SHP77 (cell line): ENCODE measurements around the gene FBXL19.

Experiments
- DNase-seq, 2 experiments: peaks; one replicate each; lab custom pipeline; 2025; lab: John Stamatoyannopoulos, UW

FBXL19 gene

DNA sequence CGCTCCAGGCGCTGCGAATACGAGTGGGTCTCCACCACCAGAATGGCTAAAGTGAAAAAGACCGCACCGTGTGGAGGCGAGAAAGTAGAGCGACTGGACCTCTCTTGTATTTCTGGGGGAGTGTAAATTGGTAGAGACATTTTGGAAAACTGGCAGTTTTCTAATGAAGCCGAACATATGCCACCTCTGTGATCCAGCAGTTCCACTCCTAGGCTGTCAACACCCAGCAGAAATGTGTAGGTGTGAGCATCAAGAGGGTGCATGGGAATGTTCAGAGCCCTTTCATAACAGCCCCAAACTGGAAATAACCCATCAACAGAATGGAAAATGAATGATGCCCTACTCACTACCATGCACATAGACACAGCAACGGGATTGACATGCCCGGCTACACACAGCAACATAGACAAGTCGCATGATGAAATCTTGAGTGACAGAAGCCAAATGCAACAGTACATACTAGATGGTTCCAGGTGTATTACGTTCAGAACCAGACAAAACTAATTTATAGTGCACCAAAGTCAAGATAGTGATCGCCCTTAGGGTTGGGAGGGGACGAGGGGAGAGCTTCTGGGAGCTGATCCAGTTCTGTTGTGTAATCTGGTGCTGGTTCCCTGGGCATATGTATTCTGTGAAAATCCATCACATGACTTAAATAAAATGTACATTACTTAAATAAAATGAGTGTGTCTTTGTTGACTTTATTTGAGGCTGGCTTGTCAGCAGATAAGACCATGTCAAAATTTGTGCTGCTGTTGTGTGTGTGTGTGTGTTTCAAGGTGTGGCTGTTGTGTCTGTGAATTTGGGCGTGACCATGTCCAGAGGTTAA lies 28.6 kb upstream of the FBXL19 start:
- DNase-seq, result no peak

- DNase-seq, result peak; percentile 68 to 78
Measured at GRCh38 chr16:30895627-30896260, 27.6 kb upstream of the FBXL19 start.

DNA sequence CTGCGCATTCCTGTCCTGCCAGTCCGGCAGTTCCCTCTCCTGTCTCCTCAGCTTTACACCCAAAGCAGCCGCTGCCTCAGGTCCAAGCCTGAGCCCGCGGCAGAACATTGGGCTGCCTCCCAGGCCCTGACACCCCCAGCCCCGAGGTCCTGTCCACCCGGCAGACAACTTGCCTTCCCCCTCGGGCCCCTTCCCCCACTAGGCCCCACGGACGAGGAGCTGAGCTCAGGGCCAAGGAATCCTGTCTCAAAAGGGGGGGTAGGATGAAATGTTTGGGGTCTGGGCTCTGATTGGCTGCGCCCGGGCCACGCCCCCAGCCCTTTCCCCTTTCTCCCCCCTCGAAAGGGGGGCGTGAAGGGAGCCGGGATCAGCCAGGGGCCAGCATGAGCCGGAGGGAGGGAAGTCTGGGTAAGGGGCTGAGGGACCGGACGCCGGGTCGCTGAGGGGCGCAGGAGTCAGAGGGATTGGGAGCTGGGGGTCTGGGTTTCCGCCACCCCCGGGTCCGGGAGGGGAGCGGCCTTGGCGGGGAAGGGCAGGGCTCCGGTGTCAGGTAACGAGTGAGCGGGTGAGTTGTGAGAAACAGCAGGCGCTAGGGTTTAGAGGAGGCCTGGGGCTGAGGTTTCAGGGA lies 27.0 kb upstream of the FBXL19 start, which contains the start of gene CTF1:
Gene CTF1 (plus strand): TSS at position 354 of the 628 bp plus-strand sequence. CDS start 30 bp downstream, at position 384.
- DNase-seq, result peak; percentile 68 to 73

DNA sequence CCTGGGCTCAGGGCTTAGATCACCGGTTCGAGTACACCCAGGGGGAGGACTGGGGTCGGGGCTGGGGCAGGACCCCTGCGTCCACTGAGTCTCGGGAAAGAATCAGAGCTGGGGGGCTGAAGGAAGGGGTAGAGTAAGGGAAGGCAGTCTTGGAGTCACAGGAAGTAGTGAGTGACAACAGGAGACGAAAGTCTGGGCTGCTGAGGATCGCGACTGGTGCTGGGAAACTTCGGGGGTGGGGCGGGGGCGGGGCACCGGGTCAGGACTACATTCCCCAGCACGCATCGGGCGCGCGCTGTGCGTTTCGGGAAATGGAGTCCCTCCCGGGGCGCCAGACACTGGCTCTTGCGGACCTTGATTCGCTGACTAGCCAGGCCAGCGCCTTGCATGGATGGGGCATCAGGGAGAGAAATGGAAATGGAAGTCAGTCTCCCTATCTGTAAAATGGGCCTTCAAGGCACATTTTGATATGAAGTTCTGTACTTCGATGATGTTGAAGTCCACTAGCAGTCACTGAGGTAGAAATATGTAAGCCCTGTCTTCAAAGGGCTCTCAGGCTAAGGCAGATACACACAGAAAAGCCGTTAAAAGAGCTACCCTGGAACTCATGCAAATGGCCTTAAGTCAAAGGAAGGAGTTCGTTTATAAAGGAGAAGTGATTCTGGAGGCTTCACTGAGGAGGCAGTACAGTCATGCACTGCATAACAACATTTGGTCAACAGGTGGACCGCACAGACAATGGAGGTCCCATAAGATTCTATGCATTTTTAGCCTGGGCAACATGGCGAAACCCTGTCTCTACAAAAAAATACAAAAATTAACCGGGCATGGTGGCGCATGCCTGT lies 26.3 kb upstream of the FBXL19 start:
- DNase-seq, result peak; percentile 93 to 97

GRCh38 chr16:30899794-30900193 lies 23.6 kb upstream of the FBXL19 start:
- no peak for DNase-seq

- no peak for DNase-seq
Measured at GRCh38 chr16:30900588-30900987, 22.8 kb upstream of the FBXL19 start.

- DNase-seq, result no peak
Measured at GRCh38 chr16:30901201-30902028, 22.0 kb upstream of the FBXL19 start.

- DNase-seq, result peak; percentile 35 to 45
Measured at GRCh38 chr16:30902029-30902972, 21.1 kb upstream of the FBXL19 start.

GRCh38 chr16:30903002-30903401 lies 20.4 kb upstream of the FBXL19 start:
- no peak for DNase-seq

- DNase-seq, result no peak
Measured at GRCh38 chr16:30903596-30903995, 19.8 kb upstream of the FBXL19 start.

DNA sequence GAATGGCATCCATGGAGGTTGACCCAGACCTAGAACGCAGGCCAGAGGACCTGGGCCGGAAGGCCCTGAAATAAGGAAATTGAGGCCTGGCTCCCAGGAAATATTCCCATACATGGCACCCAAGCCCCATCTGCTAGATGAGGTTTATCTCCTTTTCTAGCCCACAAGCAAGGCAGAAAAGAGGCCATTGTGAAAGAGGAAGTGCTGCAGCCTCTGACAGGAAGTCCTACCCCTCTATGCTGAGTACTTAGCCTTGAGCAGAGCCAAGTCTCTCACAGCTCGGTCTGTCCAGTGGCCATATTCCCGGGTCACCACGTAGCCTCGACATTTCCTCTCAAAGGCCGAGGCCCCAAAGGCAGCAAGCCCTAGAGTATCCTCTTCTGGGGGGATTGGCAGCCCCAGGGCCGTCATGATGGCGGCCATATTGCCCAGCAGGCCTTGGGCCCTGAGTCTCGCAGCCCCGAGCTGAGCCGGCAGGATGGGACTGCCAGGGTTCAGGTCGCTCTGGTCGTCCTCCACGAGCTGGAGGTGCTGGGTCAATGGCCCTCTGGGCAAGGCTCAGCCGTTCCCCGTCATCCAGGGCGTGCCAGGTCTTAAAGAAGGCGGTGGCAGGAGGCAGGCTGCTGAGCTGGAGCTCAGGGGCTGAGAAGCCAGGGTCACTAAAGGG lies 19.1 kb upstream of the FBXL19 start:
- DNase-seq, result no peak

GRCh38 chr16:30907064-30907463 lies 16.3 kb upstream of the FBXL19 start:
- no peak for DNase-seq

DNA sequence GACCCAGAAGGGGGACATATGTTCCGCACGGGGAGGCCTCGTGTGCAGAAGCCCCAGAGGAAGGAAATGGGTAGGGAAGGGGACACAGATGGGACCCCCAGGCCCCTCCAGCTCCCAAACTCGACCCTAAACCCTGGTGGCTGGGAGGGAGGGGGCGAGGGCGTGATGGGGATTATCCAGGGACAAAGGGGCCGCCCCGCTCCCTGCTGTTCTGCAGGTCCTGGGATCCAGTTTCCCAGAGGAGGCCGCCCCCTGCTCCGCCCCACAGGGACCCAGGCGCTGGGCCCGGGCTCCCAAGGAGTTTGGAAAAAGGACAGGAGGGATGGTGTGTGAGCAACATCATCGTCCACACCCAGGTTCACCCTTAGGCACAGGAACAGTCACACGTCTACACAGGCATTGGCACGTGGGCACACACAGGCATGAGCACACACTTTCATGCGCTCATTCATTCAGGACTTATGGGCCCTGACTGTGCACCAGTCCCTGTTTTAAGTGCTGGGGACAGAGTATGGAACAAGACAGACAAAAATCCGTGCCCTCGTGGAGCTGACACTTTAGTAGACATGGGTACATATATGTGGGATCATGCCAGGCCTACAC lies 12.8 kb upstream of the FBXL19 start:
- no peak for DNase-seq

DNA sequence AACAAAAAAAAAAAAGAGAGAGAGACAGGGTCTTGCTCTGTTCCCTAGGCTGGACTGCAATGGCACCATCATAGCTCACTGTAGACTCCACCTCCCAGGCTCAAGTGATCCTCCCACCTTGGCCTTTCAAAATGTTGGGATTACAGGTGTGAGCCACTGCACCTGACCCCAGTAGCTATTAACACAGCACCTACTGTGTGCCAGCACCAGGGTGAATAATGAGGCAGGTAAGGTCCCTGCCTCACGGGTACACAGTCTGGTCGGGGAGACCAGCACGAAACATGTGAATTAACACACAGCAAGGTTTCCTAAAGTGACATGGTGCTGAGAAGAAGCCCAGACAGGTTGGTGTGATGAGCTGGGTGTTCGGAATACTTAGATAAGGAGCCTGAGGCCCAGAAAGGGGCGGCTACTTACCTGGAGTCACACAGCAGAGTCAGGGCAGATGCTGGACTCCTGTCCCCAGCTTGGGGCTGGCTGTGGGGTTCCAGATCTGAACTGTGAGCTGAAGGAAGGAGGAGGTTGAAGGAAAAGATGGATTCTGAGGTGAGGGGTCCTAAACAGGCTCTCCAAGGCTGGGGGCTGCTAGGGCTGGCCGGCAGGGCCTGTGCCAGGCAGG lies 10.5 kb upstream of the FBXL19 start:
- no peak for DNase-seq

- DNase-seq, result no peak
Measured at GRCh38 chr16:30914830-30915229, 8.5 kb upstream of the FBXL19 start.

DNA sequence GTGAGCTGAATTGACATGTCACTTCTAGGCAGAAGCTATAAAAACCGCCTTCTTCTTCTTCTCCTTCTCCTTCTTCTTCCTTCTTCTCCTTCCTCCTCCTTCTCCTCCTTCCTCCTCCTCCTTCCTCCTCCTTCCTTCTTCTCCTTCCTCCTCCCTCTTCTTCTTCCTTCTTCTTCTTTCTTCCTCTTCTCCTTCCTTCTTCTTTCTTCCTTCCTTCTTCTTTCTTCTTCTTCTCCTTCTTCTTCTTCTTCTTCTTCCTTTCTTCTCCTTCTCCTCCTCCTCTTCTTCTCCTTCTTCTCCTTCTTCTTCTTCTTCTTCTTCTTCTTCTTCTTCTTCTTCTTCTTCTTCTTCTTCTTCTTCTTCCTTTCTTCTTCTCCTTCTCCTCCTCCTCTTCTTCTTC lies 4.8 kb upstream of the FBXL19 start:
- DNase-seq, result no peak

- no peak for DNase-seq
Measured at GRCh38 chr16:30920891-30921290, 2.5 kb upstream of the FBXL19 start.

DNA sequence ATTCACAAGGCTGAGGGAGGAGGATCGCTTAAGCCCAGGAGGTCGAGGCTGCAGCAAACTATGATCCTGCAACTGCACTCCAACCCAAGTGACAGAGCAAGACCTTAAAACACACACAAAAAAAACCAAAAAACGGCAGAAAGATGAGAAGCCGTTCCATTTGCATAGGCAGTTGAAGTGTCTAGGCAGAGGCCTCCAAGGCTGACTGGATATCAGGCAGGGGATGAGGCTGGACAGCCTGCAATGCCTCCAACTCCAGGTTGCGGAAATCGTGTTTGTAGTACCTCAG lies 2.0 kb upstream of the FBXL19 start:
- no peak for DNase-seq
